Gastrocnemius medialis (tissue), 4 donors: ENCODE measurements around the gene BRINP1.

ENCODE experiments used
- POLR2A ChIP-seq, 2 donors: fragments of 450-650 bp; IDR thresholded peaks; one replicate each; pipeline ENCODE4 v1.6.1; 2017; ENCODE audit warnings: antibody characterized with exemption in 2 of 2, mild to moderate bottlenecking in 2 of 2, moderate library complexity in 2 of 2
- TF ChIP-seq, protein P1 (sequence below), 5 experiments: fragments of 450-650 bp in 3 of 5; fragments of 200-600 bp in 2 of 5; sonication (generic) in 2 of 5; IDR thresholded peaks in 4 of 5; conservative IDR thresholded peaks in 1 of 5; 1 replicate in 4 of 5; 2 replicates in 1 of 5; pipeline ENCODE4 v1.5.1; 2016 to 2019; ENCODE audit warnings: antibody characterized with exemption in 5 of 5, mild to moderate bottlenecking in 3 of 5, moderate library complexity in 3 of 5

- TF ChIP-seq POLR2A (IDR thresholded peaks at IDR 0.05), result no peak
- TF ChIP-seq, protein P1, sequence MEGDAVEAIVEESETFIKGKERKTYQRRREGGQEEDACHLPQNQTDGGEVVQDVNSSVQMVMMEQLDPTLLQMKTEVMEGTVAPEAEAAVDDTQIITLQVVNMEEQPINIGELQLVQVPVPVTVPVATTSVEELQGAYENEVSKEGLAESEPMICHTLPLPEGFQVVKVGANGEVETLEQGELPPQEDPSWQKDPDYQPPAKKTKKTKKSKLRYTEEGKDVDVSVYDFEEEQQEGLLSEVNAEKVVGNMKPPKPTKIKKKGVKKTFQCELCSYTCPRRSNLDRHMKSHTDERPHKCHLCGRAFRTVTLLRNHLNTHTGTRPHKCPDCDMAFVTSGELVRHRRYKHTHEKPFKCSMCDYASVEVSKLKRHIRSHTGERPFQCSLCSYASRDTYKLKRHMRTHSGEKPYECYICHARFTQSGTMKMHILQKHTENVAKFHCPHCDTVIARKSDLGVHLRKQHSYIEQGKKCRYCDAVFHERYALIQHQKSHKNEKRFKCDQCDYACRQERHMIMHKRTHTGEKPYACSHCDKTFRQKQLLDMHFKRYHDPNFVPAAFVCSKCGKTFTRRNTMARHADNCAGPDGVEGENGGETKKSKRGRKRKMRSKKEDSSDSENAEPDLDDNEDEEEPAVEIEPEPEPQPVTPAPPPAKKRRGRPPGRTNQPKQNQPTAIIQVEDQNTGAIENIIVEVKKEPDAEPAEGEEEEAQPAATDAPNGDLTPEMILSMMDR (IDR thresholded peaks at IDR 0.05 in 4 of 5, conservative IDR thresholded peaks at IDR 0.05 in 1 of 5), result no peak
Observed at GRCh38 chr9:119167876-119168275, 201.4 kb downstream of the BRINP1 start.
